Vagina (tissue), 2 donors: Measurements from ENCODE around the gene WFIKKN1.

Experiments
- CTCF ChIP-seq, 3 experiments: fragments of 450-650 bp in 2 of 3; fragments of 200-600 bp in 1 of 3; sonication (generic) in 1 of 3; IDR thresholded peaks; one replicate each; pipeline ENCODE4 v1.5.1; 2017 to 2019; ENCODE audit warnings: antibody characterized with exemption in 3 of 3, mild to moderate bottlenecking in 2 of 3, moderate library complexity in 2 of 3
- POLR2A ChIP-seq, 2 donors: fragments of 450-650 bp; IDR thresholded peaks; one replicate each; pipeline ENCODE4 v1.6.1; 2017; ENCODE audit warnings: antibody characterized with exemption in 2 of 2, mild to moderate bottlenecking in 2 of 2, moderate library complexity in 2 of 2
- POLR2AphosphoS5 ChIP-seq, 2 donors: sonication (generic); formaldehyde crosslinking; IDR thresholded peaks; one replicate each; pipeline ENCODE4 v1.9.0; 2017; ENCODE audit warnings: antibody characterized with exemption in 2 of 2, mild to moderate bottlenecking in 2 of 2, low read depth in 1 of 2; ENCODE audit not compliant: insufficient read depth in 1 of 2

- TF ChIP-seq POLR2AphosphoS5 (IDR thresholded peaks at IDR 0.05; ENCODE audit: insufficient read depth in 1 of 2, low read depth in 1 of 2) (no peak), CTCF (IDR thresholded peaks at IDR 0.05) (no peak), POLR2A (IDR thresholded peaks at IDR 0.05) (no peak)
These were observed 44.4 kb downstream of the WFIKKN1 start, which contains the start of gene RHBDL1 for GRCh38 chr16:674968-675883.
